IMR-90 (cell line): ENCODE results near the gene PTCHD4. TPM values are rescaled to one million over a fixed set of nuclear protein-coding genes. Genes with fewer than 3 reads are reported as not detected.

ENCODE experiments used
- ATAC-seq: fragments of 200-7000 bp; cut with Tn5 transposase; 2 replicates; pipeline ENCODE4 v1.9.1; 2020; ENCODE audit warnings: low read depth, mild to moderate bottlenecking, moderate library complexity
- BruUV-seq: library from RNA; stranded (reverse); fragments of 400-500 nt; replicated peaks from 2 replicates; lab custom pipeline; 2021; lab: Mats Ljungman, UMichigan
- CTCF ChIA-PET: fragments of 300-600 bp; formaldehyde crosslinking; extraction: SDS; loops from one replicate; lab custom pipeline; 2021; ENCODE audit warnings: antibody characterized with exemption; lab: Yijun Ruan, JAX
- POLR2A ChIA-PET: fragments of 300-600 bp; sonication (Branson Sonifier 250); formaldehyde crosslinking; loops from one replicate; lab custom pipeline; 2022; ENCODE audit warnings: antibody characterized with exemption; ENCODE audit not compliant: unreplicated experiment; lab: Charles Lee
- DNase-seq: peaks from one replicate; pipeline ENCODE4 v3.0.0; 2013
- H2AFZ ChIP-seq: replicated peaks from 2 replicates; pipeline ENCODE3; 2013; ENCODE audit warnings: low read length, mild to moderate bottlenecking; ENCODE audit not compliant: poor library complexity
- H2AK5ac ChIP-seq: 2 replicates; pipeline ENCODE4 v1.6.1; 2013; ENCODE audit warnings: low read depth, low read length, inconsistent platforms
- H2AK9ac ChIP-seq: replicated peaks from 2 replicates; pipeline ENCODE3; 2013; ENCODE audit warnings: mild to moderate bottlenecking, low read depth, low read length, moderate library complexity; ENCODE audit not compliant: poor library complexity
- H2BK120ac ChIP-seq: 2 replicates; pipeline ENCODE4 v1.6.1; 2013; ENCODE audit warnings: low read depth, low read length, inconsistent platforms
- H2BK15ac ChIP-seq: 3 replicates; pipeline ENCODE4 v1.6.1; 2013; ENCODE audit warnings: low read depth, low read length, inconsistent platforms
- H2BK20ac ChIP-seq: 2 replicates; pipeline ENCODE4 v1.6.1; 2013; ENCODE audit warnings: low read depth, mild to moderate bottlenecking, inconsistent platforms, low read length, moderate library complexity
- H2BK5ac ChIP-seq: 2 replicates; pipeline ENCODE4 v1.6.1; 2013; ENCODE audit warnings: mild to moderate bottlenecking, low read depth, low read length, inconsistent platforms; ENCODE audit not compliant: poor library complexity, severe bottlenecking
- H3K14ac ChIP-seq: replicated peaks from 2 replicates; pipeline ENCODE4 v1.6.1; 2013; ENCODE audit warnings: low read depth, low read length, inconsistent platforms
- H3K18ac ChIP-seq: 2 replicates; pipeline ENCODE4 v1.6.1; 2013; ENCODE audit warnings: low read depth, low read length, control low read depth
- H3K23ac ChIP-seq: 2 replicates; pipeline ENCODE4 v1.6.1; 2013; ENCODE audit warnings: low read depth, low read length, inconsistent platforms
- H3K27ac ChIP-seq: 2 replicates; pipeline ENCODE4 v1.5.1; 2013; ENCODE audit warnings: mild to moderate bottlenecking, control low read depth, low read length; ENCODE audit not compliant: insufficient read depth
- H3K27me3 ChIP-seq: 2 replicates; pipeline ENCODE4 v1.6.1; 2013; ENCODE audit warnings: low read length; ENCODE audit not compliant: control insufficient read depth, insufficient read depth
- H3K36me3 ChIP-seq: 2 replicates; pipeline ENCODE4 v1.6.1; 2013; ENCODE audit warnings: low read length, mixed read lengths; ENCODE audit not compliant: control insufficient read depth, insufficient read depth
- H3K4ac ChIP-seq: 2 replicates; pipeline ENCODE4 v1.6.1; 2013; ENCODE audit warnings: low read depth, low read length, inconsistent platforms
- H3K4me1 ChIP-seq: 2 replicates; pipeline ENCODE4 v1.6.1; 2013; ENCODE audit warnings: low read length, mixed read lengths; ENCODE audit not compliant: control insufficient read depth, insufficient read depth
- H3K4me2 ChIP-seq: 2 replicates; pipeline ENCODE4 v1.6.1; 2013; ENCODE audit warnings: low read depth, mild to moderate bottlenecking, control low read depth, low read length, moderate library complexity
- H3K4me3 ChIP-seq: 2 replicates; pipeline ENCODE4 v1.5.1; 2013; ENCODE audit warnings: low read depth, mild to moderate bottlenecking, control low read depth, low read length, moderate library complexity; ENCODE audit not compliant: insufficient read depth
- H3K56ac ChIP-seq: 2 replicates; pipeline ENCODE4 v1.6.1; 2013; ENCODE audit warnings: low read length, inconsistent platforms; ENCODE audit not compliant: insufficient read depth; ENCODE audit errors: extremely low read depth
- H3K79me1 ChIP-seq, 2 experiments: 2 replicates each; pipeline ENCODE4 v1.6.1; 2013; ENCODE audit warnings: low read length in 2 of 2, inconsistent platforms in 1 of 2, low read depth in 1 of 2
- H3K9ac ChIP-seq: 2 replicates; pipeline ENCODE4 v1.6.1; 2013; ENCODE audit warnings: low read depth, low read length, control low read depth
- H3K9me1 ChIP-seq: 2 replicates; pipeline ENCODE4 v1.6.1; 2013; ENCODE audit warnings: low read length, inconsistent platforms; ENCODE audit not compliant: insufficient read depth
- H3K9me3 ChIP-seq: 2 replicates; pipeline ENCODE4 v1.6.1; 2013; ENCODE audit warnings: low read length; ENCODE audit not compliant: control insufficient read depth, insufficient read depth
- H4K20me1 ChIP-seq: 2 replicates; pipeline ENCODE4 v1.6.1; 2013; ENCODE audit warnings: low read length, inconsistent platforms; ENCODE audit not compliant: insufficient read depth
- H4K5ac ChIP-seq: 2 replicates; pipeline ENCODE4 v1.6.1; 2013; ENCODE audit warnings: mild to moderate bottlenecking, low read depth, low read length, control low read depth
- H4K8ac ChIP-seq, 2 experiments: 2 replicates each; pipeline ENCODE4 v1.6.1; 2013; ENCODE audit warnings: low read depth in 2 of 2, low read length in 2 of 2, control low read depth in 1 of 2, inconsistent platforms in 1 of 2
- H4K91ac ChIP-seq: 2 replicates; pipeline ENCODE4 v1.6.1; 2013; ENCODE audit warnings: low read depth, low read length, inconsistent platforms; ENCODE audit not compliant: insufficient read depth
- BHLHE40 ChIP-seq: fragments of 150-350 bp; IDR thresholded peaks from 2 replicates; pipeline ENCODE4 v1.6.1; 2016; ENCODE audit warnings: mild to moderate bottlenecking, low read depth, low read length
- CEBPB ChIP-seq: IDR thresholded peaks from 2 replicates; pipeline ENCODE4 v1.6.1; 2012; ENCODE audit warnings: low read depth, low read length, improper control_type of control experiment
- CHD1 ChIP-seq: IDR thresholded peaks from 2 replicates; pipeline ENCODE4 v1.6.1; 2012; ENCODE audit warnings: low read depth, low read length, improper control_type of control experiment
- FOS ChIP-seq: fragments of 150-350 bp; IDR thresholded peaks from 2 replicates; pipeline ENCODE4 v1.6.1; 2016; ENCODE audit warnings: low read depth, low read length
- MAFK ChIP-seq: IDR thresholded peaks from 2 replicates; pipeline ENCODE4 v1.6.1; 2012; ENCODE audit warnings: low read depth, low read length, improper control_type of control experiment
- MAZ ChIP-seq: IDR thresholded peaks from 2 replicates; pipeline ENCODE4 v1.6.1; 2012; ENCODE audit warnings: low read depth, mild to moderate bottlenecking, low read length, improper control_type of control experiment, moderate library complexity, borderline replicate concordance
- MXI1 ChIP-seq: IDR thresholded peaks from 2 replicates; pipeline ENCODE4 v1.6.1; 2012; ENCODE audit warnings: low read depth, mild to moderate bottlenecking, low read length, moderate library complexity, borderline replicate concordance
- NFE2L2 ChIP-seq: fragments of 150-350 bp; IDR thresholded peaks from 2 replicates; pipeline ENCODE4 v1.6.1; 2016; ENCODE audit warnings: low read depth, mild to moderate bottlenecking, low read length
- POLR2A ChIP-seq: IDR thresholded peaks from 2 replicates; pipeline ENCODE4 v1.6.1; 2012; ENCODE audit warnings: mild to moderate bottlenecking, low read depth, low read length
- RAD21 ChIP-seq: IDR thresholded peaks from 2 replicates; pipeline ENCODE4 v1.6.1; 2012; ENCODE audit warnings: low read length, improper control_type of control experiment
- RCOR1 ChIP-seq: IDR thresholded peaks from 2 replicates; pipeline ENCODE4 v1.6.1; 2012; ENCODE audit warnings: mild to moderate bottlenecking, low read length, improper control_type of control experiment; ENCODE audit not compliant: insufficient replicate concordance
- RFX5 ChIP-seq: IDR thresholded peaks from 2 replicates; pipeline ENCODE4 v1.8.0; 2012; ENCODE audit warnings: low read depth, mild to moderate bottlenecking, low read length, moderate library complexity
- SMC3 ChIP-seq: fragments of 150-350 bp; IDR thresholded peaks from 2 replicates; pipeline ENCODE4 v1.6.1; 2016; ENCODE audit warnings: low read depth, mild to moderate bottlenecking, antibody characterized with exemption, low read length, moderate library complexity
- WGBS, 2 experiments: methylation state at CpG; one replicate each; pipeline versions ENCODE4 v1.1.5 to v1.1.7; 2013; ENCODE audit warnings: missing lambda C conversion rate in 2 of 2; ENCODE audit not compliant: insufficient read length in 1 of 2; ENCODE audit errors: extremely low coverage in 2 of 2; 5-methylcytosine and 5-hydroxymethylcytosine counted together
- dilution Hi-C: fragments of 300-500 bp; cut with HindIII; formaldehyde crosslinking; loops from one replicate; pipeline ENCODE4 v1.14.3; 2018; ENCODE audit warnings: low sequenced_read_pairs; ENCODE audit not compliant: unreplicated experiment
- in situ Hi-C: fragments of 300-500 bp; cut with MboI; formaldehyde crosslinking; loops from 3 replicates; pipeline ENCODE4 v1.14.3; 2019; ENCODE audit warnings: low sequenced_read_pairs, inconsistent platforms, mixed read lengths
- intact Hi-C: fragments of 100-400 bp; cut with micrococcal nuclease; formaldehyde crosslinking; loops from 2 replicates; pipeline ENCODE4 v1.10.0; 2022
- polyA plus RNA-seq, 3 experiments: library from polyadenylated mRNA; depleted of rRNA; stranded (reverse); fragments of >200 nt; gene quantifications; 2 replicates each; pipeline ENCODE4 v1.2.3, GENCODE V29; 2012; ENCODE audit warnings: low replicate concordance in 1 of 3
- total RNA-seq: library from RNA; depleted of rRNA; stranded (reverse); fragments of >200 nt; gene quantifications from 2 replicates; pipeline ENCODE4 v1.2.3, GENCODE V29; 2012
- TF ChIP-seq, protein P1 (sequence below): conservative IDR thresholded peaks from 2 replicates; pipeline ENCODE4 v1.5.1; 2012; ENCODE audit warnings: mild to moderate bottlenecking, low read depth, low read length, improper control_type of control experiment
- TF ChIP-seq, protein P2 (sequence below): fragments of 150-350 bp; IDR thresholded peaks from 2 replicates; pipeline ENCODE4 v1.6.1; 2017; ENCODE audit warnings: mild to moderate bottlenecking, antibody characterized with exemption, low read length, low read depth
- TF ChIP-seq, protein P3 (sequence below): fragments of 150-350 bp; IDR thresholded peaks from 2 replicates; pipeline ENCODE4 v1.6.1; 2016; ENCODE audit warnings: low read depth, mild to moderate bottlenecking, low read length, moderate library complexity, borderline replicate concordance

Gene PTCHD4
- total and polyA plus RNA-seq, 2 of the 4 experiments (the other 2 are of a cell fraction), result 0.53 to 0.72 TPM

DNA sequence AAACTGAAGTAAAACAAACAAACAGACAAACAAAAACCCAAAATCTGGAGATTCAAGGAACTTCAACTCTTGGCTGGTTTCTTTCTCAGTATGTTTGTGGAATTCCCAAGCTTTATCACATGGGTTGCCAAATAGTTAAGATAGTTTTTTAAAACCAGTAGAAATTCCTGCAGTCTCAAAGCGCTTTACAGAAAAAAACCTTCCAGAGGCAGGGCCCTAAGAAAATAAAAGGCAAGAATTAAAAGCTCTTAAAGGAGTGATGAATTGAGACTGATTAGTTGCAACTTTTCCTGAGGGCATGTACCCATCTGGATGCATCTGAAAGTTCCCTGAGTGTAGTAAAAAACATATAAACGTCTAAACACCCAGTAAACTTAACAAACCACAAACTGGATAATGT is 25.9 kb upstream of the PTCHD4 start:
- Histone ChIP-seq H2BK15ac (no peak overlapping the region), H4K8ac (no peak overlapping the region), H2AK5ac (no peak overlapping the region), H4K91ac (no peak overlapping the region), H2BK120ac (no peak overlapping the region), H3K27me3 (no peaks in the 10 kb centered on the region), H3K27ac (no peak overlapping the region), H2AFZ (no peak overlapping the region), H3K4me2 (no peak overlapping the region), H3K9me1 (no peaks in the 10 kb centered on the region), H3K56ac (no peak overlapping the region), H3K4me1 (no peaks in the 10 kb centered on the region), H3K36me3 (no peaks in the 10 kb centered on the region), H3K9me3 (no peaks in the 10 kb centered on the region), H3K18ac (no peak overlapping the region), H2AK9ac (no peak overlapping the region), H2BK5ac (no peak overlapping the region), H3K4me3 (no peak overlapping the region), H4K5ac (no peak overlapping the region), H4K20me1 (no peaks in the 10 kb centered on the region), H3K79me1 (no peaks in the 10 kb centered on the region), H3K4ac (no peak overlapping the region), H3K9ac (no peak overlapping the region), H3K14ac (no peak overlapping the region), H2BK20ac (no peak overlapping the region), H3K23ac (no peak overlapping the region)
- POLR2A ChIA-PET, result no interaction called here
- dilution Hi-C loops, result no loop called here
- TF ChIP-seq CHD1, result no peak
- no peak for TF ChIP-seq BHLHE40
- TF ChIP-seq RFX5, result no peak
- TF ChIP-seq FOS, result no peak
- TF ChIP-seq POLR2A, result no peak
- TF ChIP-seq, protein P1, sequence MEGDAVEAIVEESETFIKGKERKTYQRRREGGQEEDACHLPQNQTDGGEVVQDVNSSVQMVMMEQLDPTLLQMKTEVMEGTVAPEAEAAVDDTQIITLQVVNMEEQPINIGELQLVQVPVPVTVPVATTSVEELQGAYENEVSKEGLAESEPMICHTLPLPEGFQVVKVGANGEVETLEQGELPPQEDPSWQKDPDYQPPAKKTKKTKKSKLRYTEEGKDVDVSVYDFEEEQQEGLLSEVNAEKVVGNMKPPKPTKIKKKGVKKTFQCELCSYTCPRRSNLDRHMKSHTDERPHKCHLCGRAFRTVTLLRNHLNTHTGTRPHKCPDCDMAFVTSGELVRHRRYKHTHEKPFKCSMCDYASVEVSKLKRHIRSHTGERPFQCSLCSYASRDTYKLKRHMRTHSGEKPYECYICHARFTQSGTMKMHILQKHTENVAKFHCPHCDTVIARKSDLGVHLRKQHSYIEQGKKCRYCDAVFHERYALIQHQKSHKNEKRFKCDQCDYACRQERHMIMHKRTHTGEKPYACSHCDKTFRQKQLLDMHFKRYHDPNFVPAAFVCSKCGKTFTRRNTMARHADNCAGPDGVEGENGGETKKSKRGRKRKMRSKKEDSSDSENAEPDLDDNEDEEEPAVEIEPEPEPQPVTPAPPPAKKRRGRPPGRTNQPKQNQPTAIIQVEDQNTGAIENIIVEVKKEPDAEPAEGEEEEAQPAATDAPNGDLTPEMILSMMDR, result no peak
- no peak for TF ChIP-seq NFE2L2
- no peak for TF ChIP-seq SMC3
- no peak for TF ChIP-seq MXI1
- no peak for TF ChIP-seq MAZ
- no peak for TF ChIP-seq CEBPB
- TF ChIP-seq, protein P2, sequence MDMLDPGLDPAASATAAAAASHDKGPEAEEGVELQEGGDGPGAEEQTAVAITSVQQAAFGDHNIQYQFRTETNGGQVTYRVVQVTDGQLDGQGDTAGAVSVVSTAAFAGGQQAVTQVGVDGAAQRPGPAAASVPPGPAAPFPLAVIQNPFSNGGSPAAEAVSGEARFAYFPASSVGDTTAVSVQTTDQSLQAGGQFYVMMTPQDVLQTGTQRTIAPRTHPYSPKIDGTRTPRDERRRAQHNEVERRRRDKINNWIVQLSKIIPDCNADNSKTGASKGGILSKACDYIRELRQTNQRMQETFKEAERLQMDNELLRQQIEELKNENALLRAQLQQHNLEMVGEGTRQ, result no peak
- TF ChIP-seq, protein P3, sequence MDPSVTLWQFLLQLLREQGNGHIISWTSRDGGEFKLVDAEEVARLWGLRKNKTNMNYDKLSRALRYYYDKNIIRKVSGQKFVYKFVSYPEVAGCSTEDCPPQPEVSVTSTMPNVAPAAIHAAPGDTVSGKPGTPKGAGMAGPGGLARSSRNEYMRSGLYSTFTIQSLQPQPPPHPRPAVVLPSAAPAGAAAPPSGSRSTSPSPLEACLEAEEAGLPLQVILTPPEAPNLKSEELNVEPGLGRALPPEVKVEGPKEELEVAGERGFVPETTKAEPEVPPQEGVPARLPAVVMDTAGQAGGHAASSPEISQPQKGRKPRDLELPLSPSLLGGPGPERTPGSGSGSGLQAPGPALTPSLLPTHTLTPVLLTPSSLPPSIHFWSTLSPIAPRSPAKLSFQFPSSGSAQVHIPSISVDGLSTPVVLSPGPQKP, result no peak
- TF ChIP-seq MAFK, result no peak
- no peak for TF ChIP-seq RCOR1
- no peak for TF ChIP-seq RAD21
- in situ Hi-C loops, result no loop called here
- CTCF ChIA-PET, result interaction anchor here (0.6 kb wide), 1 partner anchor 139 kb away, joined by 3 read pairs; no protein-coding TSS in a partner anchor
- ATAC-seq (no peak), DNase-seq (no peak)
- intact Hi-C loops, result no loop called here
- no CpG with 5 or more reads among the region's 2 CpGs for WGBS, 2 experiments
- BruUV-seq, result no TSS peak
